Measurements from ENCODE around the gene CLIC4. TPM values are rescaled to one million over a fixed set of nuclear protein-coding genes. Genes with fewer than 3 reads are reported as not detected.

The CLIC4 gene
- total RNA-seq, 3 donors from 2014 or later (not counting 1 experiment from before 2014, with no cell fraction given): 3.8 to 11.5 (median 5.0) TPM

GRCh38 chr1:24892188-24893153 lies 147.2 kb downstream of the CLIC4 start:
- Mint-ChIP-seq H3K9me3 (peaks cover 0 to 4% of the 10 kb centered on the region in 2 donors), H3K27ac (no peak overlapping the region)

DNA sequence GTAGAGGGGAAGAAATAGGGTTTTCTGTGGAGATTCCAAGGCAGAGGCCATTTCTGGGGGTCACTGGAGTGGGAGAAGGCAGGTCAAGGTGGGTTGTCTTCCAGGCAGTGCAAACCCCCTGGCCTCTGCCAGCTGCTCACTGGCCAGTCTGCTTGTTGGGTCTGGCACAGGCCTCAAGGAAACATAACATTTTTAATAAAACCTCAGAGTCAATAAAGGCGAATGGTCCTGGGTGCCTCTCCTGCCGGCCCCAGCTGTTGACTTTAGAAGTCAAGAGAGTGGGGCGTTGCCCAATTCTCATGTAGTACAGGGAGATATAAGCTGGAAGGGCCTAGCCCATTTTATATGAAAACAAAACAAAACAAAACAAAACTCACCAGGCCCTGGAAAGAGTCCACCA lies 148.2 kb downstream of the CLIC4 start:
- Histone ChIP-seq H3K36me3 (ENCODE audit: control insufficient read depth, insufficient read depth, low read length) (no peaks in the 10 kb centered on the region), H3K27ac (ENCODE audit: low read length) (no peak overlapping the region), H3K4me3 (ENCODE audit: low read length) (no peak overlapping the region), H3K4me1 (ENCODE audit: control insufficient read depth, insufficient read depth, low read length) (peaks cover 28% of the 10 kb centered on the region), H3K9me3 (ENCODE audit: control insufficient read depth, insufficient read depth, low read length) (peaks cover 9% of the 10 kb centered on the region), H3K27me3 (ENCODE audit: control insufficient read depth, insufficient read depth, low read length) (no peaks in the 10 kb centered on the region)
- H3K4me1 Mint-ChIP-seq: peaks cover 38 to 50% of the 10 kb centered on the region in 2 donors
- ATAC-seq (no peak), DNase-seq (no peak)
- TF ChIP-seq CTCF (IDR thresholded peaks at IDR 0.05): no peak
- 100% methylated on average over 1 of the region's 3 CpGs for WGBS (ENCODE audit: insufficient coverage)
- H3K9me3 Mint-ChIP-seq: peaks cover 0 to 4% of the 10 kb centered on the region in 2 donors
- no peak overlapping the region for H3K27ac Mint-ChIP-seq
- intact Hi-C loops (cut with micrococcal nuclease): no loop called here
- peaks cover 13% of the 10 kb centered on the region for H3K36me3 Mint-ChIP-seq
- no peak overlapping the region for H3K4me3 Mint-ChIP-seq
- H3K27me3 Mint-ChIP-seq (ENCODE audit: low read depth in 2 of 2): no peaks in the 10 kb centered on the region

More at GRCh38 chr1:24892188-24893153, 147.2 kb downstream of the CLIC4 start:
- DNase-seq (peak in 1 of 2 donors; percentile 7), ATAC-seq (no peak)
- no peaks in the 10 kb centered on the region for H3K36me3 ChIP-seq (ENCODE audit: control insufficient read depth, insufficient read depth, low read length)
- no peak overlapping the region for H3K4me3 ChIP-seq (ENCODE audit: low read length)
- 100% methylated on average over 1 of the region's 1 CpG for WGBS (ENCODE audit: insufficient coverage)
- intact Hi-C loops (cut with micrococcal nuclease): no loop called here
- H3K27me3 ChIP-seq (ENCODE audit: control insufficient read depth, insufficient read depth, low read length): no peaks in the 10 kb centered on the region
- H3K4me1 ChIP-seq (ENCODE audit: control insufficient read depth, insufficient read depth, low read length): peaks cover 18% of the 10 kb centered on the region
- peaks cover 31 to 42% of the 10 kb centered on the region in 2 donors for H3K4me1 Mint-ChIP-seq
- no peak overlapping the region for H3K27ac ChIP-seq (ENCODE audit: low read length)
- no peak overlapping the region for H3K4me3 Mint-ChIP-seq
- peaks cover 13% of the 10 kb centered on the region for H3K36me3 Mint-ChIP-seq
- peaks cover 9% of the 10 kb centered on the region for H3K9me3 ChIP-seq (ENCODE audit: control insufficient read depth, insufficient read depth, low read length)
- no peaks in the 10 kb centered on the region for H3K27me3 Mint-ChIP-seq (ENCODE audit: low read depth in 2 of 2)
- TF ChIP-seq CTCF (IDR thresholded peaks at IDR 0.05): no peak

Other genes starting within 250 kb of the CLIC4 start
- 1 to 10 TPM; 4.5 to 8.1 (median 7.9) TPM for gene RCAN3, start 242.6 kb upstream of the CLIC4 start, total RNA-seq
- gene NCMAP, start 189.4 kb upstream of the CLIC4 start, total RNA-seq: not detected
- 100 to 1,000 TPM; 291 to 314 (median 302) TPM for gene SRRM1, start 102.1 kb upstream of the CLIC4 start, total RNA-seq
- gene RUNX3, start 184.8 kb downstream of the CLIC4 start, total RNA-seq: 100 to 1,000 TPM; 537 to 630 (median 601) TPM

Measured in natural killer cell (primary cell).